ENCODE results near the gene MAST4.

- no peak for TF ChIP-seq EZH2 (IDR thresholded peaks at IDR 0.05; ENCODE audit: insufficient read depth, poor library complexity, severe bottlenecking)
- TF ChIP-seq EZH2phosphoT487 (IDR thresholded peaks at IDR 0.05; ENCODE audit: insufficient read depth, low read depth) = no peak
Observed at GRCh38 chr5:67003935-67004729, 407.9 kb downstream of the MAST4 start.
